Measurements from ENCODE around the gene ABCA5.

- TF ChIP-seq POLR2A (IDR thresholded peaks at IDR 0.05) (no peak), POLR2AphosphoS5 (IDR thresholded peaks at IDR 0.05) (no peak), EP300 (IDR thresholded peaks at IDR 0.05) (no peak)
- TF ChIP-seq, protein P1, sequence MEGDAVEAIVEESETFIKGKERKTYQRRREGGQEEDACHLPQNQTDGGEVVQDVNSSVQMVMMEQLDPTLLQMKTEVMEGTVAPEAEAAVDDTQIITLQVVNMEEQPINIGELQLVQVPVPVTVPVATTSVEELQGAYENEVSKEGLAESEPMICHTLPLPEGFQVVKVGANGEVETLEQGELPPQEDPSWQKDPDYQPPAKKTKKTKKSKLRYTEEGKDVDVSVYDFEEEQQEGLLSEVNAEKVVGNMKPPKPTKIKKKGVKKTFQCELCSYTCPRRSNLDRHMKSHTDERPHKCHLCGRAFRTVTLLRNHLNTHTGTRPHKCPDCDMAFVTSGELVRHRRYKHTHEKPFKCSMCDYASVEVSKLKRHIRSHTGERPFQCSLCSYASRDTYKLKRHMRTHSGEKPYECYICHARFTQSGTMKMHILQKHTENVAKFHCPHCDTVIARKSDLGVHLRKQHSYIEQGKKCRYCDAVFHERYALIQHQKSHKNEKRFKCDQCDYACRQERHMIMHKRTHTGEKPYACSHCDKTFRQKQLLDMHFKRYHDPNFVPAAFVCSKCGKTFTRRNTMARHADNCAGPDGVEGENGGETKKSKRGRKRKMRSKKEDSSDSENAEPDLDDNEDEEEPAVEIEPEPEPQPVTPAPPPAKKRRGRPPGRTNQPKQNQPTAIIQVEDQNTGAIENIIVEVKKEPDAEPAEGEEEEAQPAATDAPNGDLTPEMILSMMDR (IDR thresholded peaks at IDR 0.05): no peak
Observed at GRCh38 chr17:69236464-69236863, 90.5 kb downstream of the ABCA5 start.

All from upper lobe of left lung (tissue), 4 donors.